ENCODE data around the gene ZNF235.

DNA sequence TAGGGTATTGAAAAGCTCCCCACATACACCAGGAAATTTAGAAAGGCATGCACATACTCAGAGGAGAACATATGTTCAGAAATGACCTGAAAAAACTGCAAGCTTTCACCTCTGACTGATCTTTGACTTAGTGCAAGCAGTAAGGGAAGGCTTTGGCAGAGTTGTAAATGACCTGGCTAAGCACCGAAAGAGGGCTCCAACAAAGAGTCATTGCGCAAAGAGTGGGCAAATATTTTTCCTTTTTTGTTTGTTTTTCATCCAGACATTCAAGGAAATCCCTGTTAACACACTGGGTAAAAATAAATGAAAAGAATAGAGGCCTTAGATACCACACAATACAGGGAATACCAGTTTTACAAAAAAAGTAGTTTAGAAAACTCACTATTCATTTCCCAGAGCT, 50.3 kb downstream of the ZNF235 start:
- TF ChIP-seq TCF12 (IDR thresholded peaks at IDR 0.05; ENCODE audit: low read depth, low read length) (no peak), CTCF (IDR thresholded peaks at IDR 0.05; ENCODE audit: control extremely low read depth in 1 of 3, insufficient read depth in 1 of 3, low read depth in 1 of 3, low read length in 3 of 3) (no peak), POLR2A (IDR thresholded peaks at IDR 0.05; ENCODE audit: control extremely low read depth in 1 of 2, low read depth in 2 of 2, low read length in 2 of 2) (no peak), CBX8 (IDR thresholded peaks at IDR 0.05; ENCODE audit: borderline replicate concordance, low read depth, low read length) (no peak), POLR2AphosphoS5 (IDR thresholded peaks at IDR 0.05; ENCODE audit: low read depth, low read length) (no peak)
- TF ChIP-seq, protein P1, sequence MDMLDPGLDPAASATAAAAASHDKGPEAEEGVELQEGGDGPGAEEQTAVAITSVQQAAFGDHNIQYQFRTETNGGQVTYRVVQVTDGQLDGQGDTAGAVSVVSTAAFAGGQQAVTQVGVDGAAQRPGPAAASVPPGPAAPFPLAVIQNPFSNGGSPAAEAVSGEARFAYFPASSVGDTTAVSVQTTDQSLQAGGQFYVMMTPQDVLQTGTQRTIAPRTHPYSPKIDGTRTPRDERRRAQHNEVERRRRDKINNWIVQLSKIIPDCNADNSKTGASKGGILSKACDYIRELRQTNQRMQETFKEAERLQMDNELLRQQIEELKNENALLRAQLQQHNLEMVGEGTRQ (IDR thresholded peaks at IDR 0.05; ENCODE audit: low read length), result no peak
- TF ChIP-seq, protein P2, sequence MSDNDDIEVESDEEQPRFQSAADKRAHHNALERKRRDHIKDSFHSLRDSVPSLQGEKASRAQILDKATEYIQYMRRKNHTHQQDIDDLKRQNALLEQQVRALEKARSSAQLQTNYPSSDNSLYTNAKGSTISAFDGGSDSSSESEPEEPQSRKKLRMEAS (IDR thresholded peaks at IDR 0.05), result no peak
- TF ChIP-seq, protein P3, sequence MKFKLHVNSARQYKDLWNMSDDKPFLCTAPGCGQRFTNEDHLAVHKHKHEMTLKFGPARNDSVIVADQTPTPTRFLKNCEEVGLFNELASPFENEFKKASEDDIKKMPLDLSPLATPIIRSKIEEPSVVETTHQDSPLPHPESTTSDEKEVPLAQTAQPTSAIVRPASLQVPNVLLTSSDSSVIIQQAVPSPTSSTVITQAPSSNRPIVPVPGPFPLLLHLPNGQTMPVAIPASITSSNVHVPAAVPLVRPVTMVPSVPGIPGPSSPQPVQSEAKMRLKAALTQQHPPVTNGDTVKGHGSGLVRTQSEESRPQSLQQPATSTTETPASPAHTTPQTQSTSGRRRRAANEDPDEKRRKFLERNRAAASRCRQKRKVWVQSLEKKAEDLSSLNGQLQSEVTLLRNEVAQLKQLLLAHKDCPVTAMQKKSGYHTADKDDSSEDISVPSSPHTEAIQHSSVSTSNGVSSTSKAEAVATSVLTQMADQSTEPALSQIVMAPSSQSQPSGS (IDR thresholded peaks at IDR 0.05; ENCODE audit: low read length), result no peak
